Measurements from ENCODE around the gene TMEM139. TPM values are rescaled to one million over a fixed set of nuclear protein-coding genes. Genes with fewer than 3 reads are reported as not detected.

Gene TMEM139
- total RNA-seq, 1 experiment from 2014 or later: 19.1 TPM

DNA sequence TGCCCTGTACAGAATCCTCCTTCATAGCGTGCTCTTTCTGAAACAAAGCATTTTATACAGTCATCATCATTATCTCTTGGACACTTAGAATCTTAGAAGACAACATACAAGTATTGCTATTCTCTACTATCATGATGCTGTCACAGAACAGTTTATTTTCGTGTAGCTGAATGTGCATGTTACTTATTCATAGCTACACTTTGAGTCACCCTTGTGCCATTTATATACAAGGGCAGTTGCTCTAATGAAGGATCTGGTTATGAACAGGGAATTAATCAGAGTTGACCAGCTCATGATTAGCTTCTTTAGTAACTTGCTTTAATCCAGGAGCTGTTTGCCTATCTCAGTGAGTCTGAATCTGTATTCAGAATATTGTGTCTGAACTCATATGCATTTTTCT lies 14.6 kb downstream of the TMEM139 start:
- no peaks in the 10 kb centered on the region for H3K27me3 ChIP-seq (replicated peaks; ENCODE audit: control insufficient read depth, insufficient read depth, low read length)
- no peak overlapping the region for H3K4me3 ChIP-seq (ENCODE audit: low read depth, low read length)
- H3K9me3 Mint-ChIP-seq (ENCODE audit: unreplicated experiment): no peaks in the 10 kb centered on the region
- peaks cover 26% of the 10 kb centered on the region for H3K4me1 Mint-ChIP-seq (ENCODE audit: low read depth, unreplicated experiment)
- H3K36me3 Mint-ChIP-seq (ENCODE audit: insufficient read depth, unreplicated experiment): peaks cover 96% of the 10 kb centered on the region
- ChIA-PET POLR2A (interaction anchor here (1.2 kb wide), 1 partner anchor 11 kb away, joined by 4 read pairs; the partner anchor contains the start of gene CASP2), CTCF (interaction anchor here (0.6 to 1.6 kb wide), 7 partner anchors 11 to 1439 kb away, joined by 3 to 10 read pairs (median 3); partner anchors contain the start of genes CASP2 and GSTK1)
- peaks cover 6% of the 10 kb centered on the region; the same call in 1 of the 2 replicates for H3K36me3 ChIP-seq (ENCODE audit: control insufficient read depth, insufficient read depth, low read length)
- DNase-seq: no peak
- H3K9me3 ChIP-seq: no peaks in the 10 kb centered on the region
- H3K27ac Mint-ChIP-seq (ENCODE audit: unreplicated experiment): no peak overlapping the region
- H3K4me1 ChIP-seq: peaks cover 18% of the 10 kb centered on the region
- BruUV-seq (replicated peaks): no TSS peak
- intact Hi-C loops (cut with micrococcal nuclease; ENCODE audit: unreplicated experiment): loop anchor here (1.0 kb wide), 1 partner anchor 59 kb away; no protein-coding TSS in a partner anchor
- no peaks in the 10 kb centered on the region for H3K27me3 Mint-ChIP-seq (ENCODE audit: insufficient read depth, unreplicated experiment)
- H3K4me3 Mint-ChIP-seq (ENCODE audit: unreplicated experiment): no peak overlapping the region
- TF ChIP-seq, protein P1, sequence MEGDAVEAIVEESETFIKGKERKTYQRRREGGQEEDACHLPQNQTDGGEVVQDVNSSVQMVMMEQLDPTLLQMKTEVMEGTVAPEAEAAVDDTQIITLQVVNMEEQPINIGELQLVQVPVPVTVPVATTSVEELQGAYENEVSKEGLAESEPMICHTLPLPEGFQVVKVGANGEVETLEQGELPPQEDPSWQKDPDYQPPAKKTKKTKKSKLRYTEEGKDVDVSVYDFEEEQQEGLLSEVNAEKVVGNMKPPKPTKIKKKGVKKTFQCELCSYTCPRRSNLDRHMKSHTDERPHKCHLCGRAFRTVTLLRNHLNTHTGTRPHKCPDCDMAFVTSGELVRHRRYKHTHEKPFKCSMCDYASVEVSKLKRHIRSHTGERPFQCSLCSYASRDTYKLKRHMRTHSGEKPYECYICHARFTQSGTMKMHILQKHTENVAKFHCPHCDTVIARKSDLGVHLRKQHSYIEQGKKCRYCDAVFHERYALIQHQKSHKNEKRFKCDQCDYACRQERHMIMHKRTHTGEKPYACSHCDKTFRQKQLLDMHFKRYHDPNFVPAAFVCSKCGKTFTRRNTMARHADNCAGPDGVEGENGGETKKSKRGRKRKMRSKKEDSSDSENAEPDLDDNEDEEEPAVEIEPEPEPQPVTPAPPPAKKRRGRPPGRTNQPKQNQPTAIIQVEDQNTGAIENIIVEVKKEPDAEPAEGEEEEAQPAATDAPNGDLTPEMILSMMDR (IDR thresholded peaks at IDR 0.05; ENCODE audit: insufficient read depth in 1 of 2, low read depth in 1 of 2, low read length in 1 of 2, severe bottlenecking in 1 of 2, unreplicated experiment in 1 of 2): no peak

- H3K27me3 Mint-ChIP-seq (ENCODE audit: insufficient read depth, unreplicated experiment): no peaks in the 10 kb centered on the region
- DNase-seq: peak; percentile 71 to 77
- peaks cover 4% of the 10 kb centered on the region; the same call in 1 of the 2 replicates for H3K36me3 ChIP-seq (ENCODE audit: control insufficient read depth, insufficient read depth, low read length)
- no peaks in the 10 kb centered on the region for H3K9me3 Mint-ChIP-seq (ENCODE audit: unreplicated experiment)
- TF ChIP-seq, protein P1 (IDR thresholded peaks at IDR 0.05; ENCODE audit: insufficient read depth in 1 of 2, low read depth in 1 of 2, low read length in 1 of 2, severe bottlenecking in 1 of 2, unreplicated experiment in 1 of 2): peak; percentile 68 to 71
- H3K4me3 ChIP-seq (ENCODE audit: low read depth, low read length): no peak overlapping the region
- no peak overlapping the region for H3K4me3 Mint-ChIP-seq (ENCODE audit: unreplicated experiment)
- BruUV-seq (replicated peaks): no TSS peak
- H3K36me3 Mint-ChIP-seq (ENCODE audit: insufficient read depth, unreplicated experiment): peaks cover 96% of the 10 kb centered on the region
- intact Hi-C loops (cut with micrococcal nuclease; ENCODE audit: unreplicated experiment): loop anchor here (1.0 kb wide), 2 partner anchors 37 to 60 kb away; partner anchors contain the start of gene GSTK1
- H3K4me1 ChIP-seq: peaks cover 18% of the 10 kb centered on the region
- no peak overlapping the region for H3K27ac Mint-ChIP-seq (ENCODE audit: unreplicated experiment)
- H3K9me3 ChIP-seq: no peaks in the 10 kb centered on the region
- POLR2A ChIA-PET: interaction anchor here (1.2 kb wide), 1 partner anchor 12 kb away, joined by 4 read pairs; the partner anchor contains the start of gene CASP2
- no peaks in the 10 kb centered on the region for H3K27me3 ChIP-seq (replicated peaks; ENCODE audit: control insufficient read depth, insufficient read depth, low read length)
- CTCF ChIA-PET: interaction anchor here (0.6 to 1.6 kb wide), 6 partner anchors 12 to 1439 kb away, joined by 3 to 10 read pairs (median 4); partner anchors contain the start of genes CASP2 and GSTK1
- peaks cover 26% of the 10 kb centered on the region for H3K4me1 Mint-ChIP-seq (ENCODE audit: low read depth, unreplicated experiment)
Measured at GRCh38 chr7:143299840-143300239, 15.1 kb downstream of the TMEM139 start.

- Mint-ChIP-seq H3K27me3 (ENCODE audit: insufficient read depth, unreplicated experiment) (no peaks in the 10 kb centered on the region), H3K4me1 (ENCODE audit: low read depth, unreplicated experiment) (peaks cover 12% of the 10 kb centered on the region), H3K9me3 (ENCODE audit: unreplicated experiment) (no peaks in the 10 kb centered on the region), H3K4me3 (ENCODE audit: unreplicated experiment) (no peak overlapping the region), H3K36me3 (ENCODE audit: insufficient read depth, unreplicated experiment) (peaks cover 96% of the 10 kb centered on the region), H3K27ac (ENCODE audit: unreplicated experiment) (no peak overlapping the region)
- no TSS peak for BruUV-seq (replicated peaks)
- intact Hi-C loops (cut with micrococcal nuclease; ENCODE audit: unreplicated experiment): loop anchor here (1.0 kb wide), 1 partner anchor 38 kb away; the partner anchor contains the start of gene GSTK1
- no peaks in the 10 kb centered on the region for H3K9me3 ChIP-seq
- no peak for DNase-seq
- TF ChIP-seq, protein P1 (IDR thresholded peaks at IDR 0.05; ENCODE audit: insufficient read depth in 1 of 2, low read depth in 1 of 2, low read length in 1 of 2, severe bottlenecking in 1 of 2, unreplicated experiment in 1 of 2): no peak
- H3K36me3 ChIP-seq (ENCODE audit: control insufficient read depth, insufficient read depth, low read length): peaks cover 9% of the 10 kb centered on the region
- H3K4me1 ChIP-seq: peaks cover 8% of the 10 kb centered on the region; the same call in 1 of the 2 replicates
- no peaks in the 10 kb centered on the region for H3K27me3 ChIP-seq (replicated peaks; ENCODE audit: control insufficient read depth, insufficient read depth, low read length)
- no peak overlapping the region for H3K4me3 ChIP-seq (ENCODE audit: low read depth, low read length)
- CTCF ChIA-PET: interaction anchor here (0.6 to 1.0 kb wide), 4 partner anchors 38 to 86 kb away, joined by 3 to 5 read pairs (median 3); no protein-coding TSS in a partner anchor
- POLR2A ChIA-PET: interaction anchor here (1.0 kb wide), 1 partner anchor 13 kb away, joined by 4 read pairs; the partner anchor contains the start of gene CASP2
Measured at GRCh38 chr7:143300959-143301935, 16.5 kb downstream of the TMEM139 start.
